Immature natural killer cell (primary cell): ENCODE results near the gene FBXO44. TPM values are rescaled to one million over a fixed set of nuclear protein-coding genes. Genes with fewer than 3 reads are reported as not detected.

Experiments
- DNase-seq, 3 donors: peaks; one replicate each; pipeline ENCODE4 v3.0.0; 2022; ENCODE audit warnings: mixed read lengths in 1 of 3
- H3K27ac Mint-ChIP-seq, 6 donors: one replicate each; pipeline ENCODE4 v1.8.0; 2020; ENCODE audit warnings: mixed read lengths in 6 of 6, mild to moderate bottlenecking in 5 of 6, inconsistent platforms in 4 of 6, moderate library complexity in 3 of 6
- H3K27me3 Mint-ChIP-seq, 3 donors: one replicate each; pipeline ENCODE4 v1.8.0; 2020 to 2021; ENCODE audit warnings: low read depth in 3 of 3, mild to moderate bottlenecking in 3 of 3, mixed read lengths in 3 of 3, moderate library complexity in 3 of 3, inconsistent platforms in 1 of 3
- H3K36me3 Mint-ChIP-seq, 3 donors: one replicate each; pipeline ENCODE4 v1.8.0; 2020; ENCODE audit warnings: mixed read lengths in 3 of 3, inconsistent platforms in 2 of 3, mild to moderate bottlenecking in 2 of 3
- H3K4me1 Mint-ChIP-seq, 2 donors: one replicate each; pipeline ENCODE4 v1.8.0; 2020; ENCODE audit warnings: inconsistent platforms in 2 of 2, mild to moderate bottlenecking in 2 of 2, mixed read lengths in 2 of 2, moderate library complexity in 1 of 2
- H3K4me3 Mint-ChIP-seq, 5 donors: one replicate each; pipeline ENCODE4 v1.8.0; 2020; ENCODE audit warnings: mild to moderate bottlenecking in 5 of 5, mixed read lengths in 5 of 5, inconsistent platforms in 3 of 5, moderate library complexity in 3 of 5
- H3K9me3 Mint-ChIP-seq, 6 donors: one replicate each; pipeline ENCODE4 v1.8.0; 2020; ENCODE audit warnings: mild to moderate bottlenecking in 6 of 6, mixed read lengths in 6 of 6, inconsistent platforms in 4 of 6, moderate library complexity in 3 of 6
- polyA plus RNA-seq, 3 donors: library from polyadenylated mRNA; unstranded; fragments of 300-500 nt; fragmentation: Illumina TruSeq; gene quantifications; one replicate each; pipeline ENCODE4 v1.2.3, GENCODE V29; 2021

Gene FBXO44
- polyA plus RNA-seq, 3 donors from 2014 or later, result 8.6 to 13.4 (median 12.5) TPM

DNA sequence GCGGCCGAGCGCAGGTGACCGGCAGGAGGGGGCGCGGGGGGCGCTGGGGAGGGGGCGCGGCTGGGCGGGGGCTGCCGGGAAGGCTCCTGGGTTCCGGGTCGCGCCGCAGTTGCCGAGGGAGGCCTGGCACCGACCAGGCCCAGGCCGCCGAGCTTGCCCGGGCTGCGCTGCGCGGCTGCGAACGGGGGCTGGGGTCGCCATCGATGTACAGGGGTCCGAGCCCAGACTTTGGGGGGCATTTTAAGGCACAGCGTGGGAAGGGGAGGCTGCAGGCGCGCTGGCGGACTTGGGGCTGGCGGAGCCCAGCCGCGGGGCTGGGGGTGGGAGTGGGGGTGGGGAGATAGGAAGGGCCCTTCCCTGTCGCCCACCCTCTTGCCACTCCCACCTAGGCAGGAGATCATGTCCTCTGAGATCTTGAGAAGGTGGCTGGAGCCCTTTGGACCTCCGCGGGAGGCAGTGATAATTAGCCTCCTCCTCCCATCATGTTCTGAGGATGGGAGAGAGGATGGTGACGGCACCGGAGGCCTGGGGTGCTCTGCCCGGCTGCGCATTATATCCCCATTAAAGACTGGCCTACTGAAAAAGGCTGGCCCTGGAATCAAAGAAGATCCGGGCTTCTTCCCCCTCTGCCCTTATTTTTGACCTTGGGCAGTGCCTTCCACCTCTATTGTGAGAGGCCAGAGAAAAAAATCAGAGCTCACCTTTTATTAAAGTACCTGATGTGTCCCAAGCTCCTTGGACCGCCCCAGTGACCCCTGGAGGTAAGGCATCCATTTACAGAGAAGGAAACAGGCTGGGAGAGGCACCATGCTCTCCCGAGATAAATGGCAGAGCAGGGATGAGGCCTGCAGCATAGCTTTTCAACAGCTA lies 497 bp downstream of the FBXO44 start:
- H3K27ac Mint-ChIP-seq, result peak overlapping the region in 1 of 6 donors; percentile 40
- no peaks in the 10 kb centered on the region for H3K9me3 Mint-ChIP-seq
- peaks cover 0 to 4% (median 0%) of the 10 kb centered on the region in 3 donors for H3K36me3 Mint-ChIP-seq

DNA sequence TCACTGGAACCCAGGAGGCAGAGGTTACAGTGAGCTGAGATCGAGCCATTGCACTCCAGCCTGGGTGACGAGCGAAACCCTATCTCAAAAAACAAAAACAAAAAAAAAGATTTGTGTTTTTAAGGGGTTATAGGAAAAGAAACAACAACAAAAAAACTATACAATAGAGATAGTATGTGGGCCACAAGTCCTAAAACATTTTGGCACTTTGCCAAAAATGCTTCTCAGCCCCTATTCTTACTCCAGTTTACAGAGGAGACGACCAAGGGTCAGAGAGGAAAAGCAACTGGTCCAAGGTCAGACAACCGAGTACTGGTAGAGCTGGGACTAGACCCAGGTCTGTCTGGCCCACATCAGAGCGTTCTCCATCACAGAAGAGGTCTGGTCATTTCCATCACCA lies 3.0 kb downstream of the FBXO44 start:
- no peaks in the 10 kb centered on the region for H3K9me3 Mint-ChIP-seq
- peaks cover 9 to 11% of the 10 kb centered on the region in 2 donors for H3K4me1 Mint-ChIP-seq
- H3K27ac Mint-ChIP-seq, result no peak overlapping the region
- DNase-seq, result no peak
- no peak overlapping the region for H3K4me3 Mint-ChIP-seq
- peaks cover 0 to 8% (median 5%) of the 10 kb centered on the region in 3 donors for H3K36me3 Mint-ChIP-seq
- H3K27me3 Mint-ChIP-seq, result peaks cover 0 to 6% (median 0%) of the 10 kb centered on the region in 3 donors

More for the DNA sequence above, 497 bp downstream of the FBXO44 start:
- Mint-ChIP-seq H3K27me3 (peaks cover 0 to 7% (median 4%) of the 10 kb centered on the region in 3 donors), H3K4me1 (peaks cover 24 to 27% of the 10 kb centered on the region in 2 donors), H3K4me3 (peak overlapping the region; percentile 78 to 79 (median 78))
- no peak for DNase-seq

DNA sequence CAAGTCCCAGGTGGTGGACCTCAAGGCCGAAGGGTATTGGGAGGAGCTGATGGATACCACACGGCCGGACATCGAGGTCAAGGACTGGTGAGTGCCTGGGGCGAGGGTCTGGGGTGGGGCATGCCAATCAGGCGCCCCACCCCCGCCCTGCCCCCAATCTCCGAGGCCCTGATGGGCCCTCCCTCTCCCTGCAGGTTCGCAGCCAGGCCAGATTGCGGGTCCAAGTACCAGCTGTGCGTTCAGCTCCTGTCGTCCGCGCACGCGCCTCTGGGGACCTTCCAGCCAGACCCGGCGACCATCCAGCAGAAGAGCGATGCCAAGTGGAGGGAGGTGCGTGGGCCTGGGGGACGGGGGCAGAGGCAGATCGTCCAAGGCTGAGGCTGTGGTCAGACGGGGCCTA lies 3.9 kb downstream of the FBXO44 start:
- no peak overlapping the region for H3K4me3 Mint-ChIP-seq
- DNase-seq, result no peak
- H3K36me3 Mint-ChIP-seq, result peaks cover 0 to 8% (median 5%) of the 10 kb centered on the region in 3 donors
- H3K9me3 Mint-ChIP-seq, result no peaks in the 10 kb centered on the region
- no peak overlapping the region for H3K27ac Mint-ChIP-seq
- H3K4me1 Mint-ChIP-seq, result peaks cover 9 to 14% of the 10 kb centered on the region in 2 donors
- H3K27me3 Mint-ChIP-seq, result peaks cover 0 to 5% (median 0%) of the 10 kb centered on the region in 3 donors

DNA sequence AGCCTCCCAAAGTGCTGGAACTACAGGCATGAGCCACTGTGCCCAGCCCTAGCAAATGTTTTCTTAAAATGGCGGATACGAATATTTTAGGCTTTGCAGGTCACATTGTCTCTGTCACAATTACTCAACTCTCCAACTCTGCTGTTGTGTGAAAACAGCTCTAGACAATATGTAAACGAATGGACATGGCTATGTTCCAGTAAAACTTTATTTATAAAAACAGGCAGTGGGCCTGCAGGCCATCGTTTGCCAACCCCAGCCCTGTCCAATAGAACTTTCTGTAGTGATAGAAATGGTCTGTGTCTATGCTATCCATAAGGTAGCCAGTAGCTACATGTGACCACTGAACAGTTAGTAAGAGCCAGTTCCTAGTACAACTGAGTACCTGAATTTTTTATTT lies 5.1 kb downstream of the FBXO44 start:
- Mint-ChIP-seq H3K9me3 (no peaks in the 10 kb centered on the region), H3K27me3 (peaks cover 0 to 8% (median 0%) of the 10 kb centered on the region in 3 donors), H3K4me3 (no peak overlapping the region), H3K36me3 (peaks cover 0 to 8% (median 5%) of the 10 kb centered on the region in 3 donors), H3K4me1 (peaks cover 9 to 17% of the 10 kb centered on the region in 2 donors), H3K27ac (no peak overlapping the region)
- no peak for DNase-seq

DNA sequence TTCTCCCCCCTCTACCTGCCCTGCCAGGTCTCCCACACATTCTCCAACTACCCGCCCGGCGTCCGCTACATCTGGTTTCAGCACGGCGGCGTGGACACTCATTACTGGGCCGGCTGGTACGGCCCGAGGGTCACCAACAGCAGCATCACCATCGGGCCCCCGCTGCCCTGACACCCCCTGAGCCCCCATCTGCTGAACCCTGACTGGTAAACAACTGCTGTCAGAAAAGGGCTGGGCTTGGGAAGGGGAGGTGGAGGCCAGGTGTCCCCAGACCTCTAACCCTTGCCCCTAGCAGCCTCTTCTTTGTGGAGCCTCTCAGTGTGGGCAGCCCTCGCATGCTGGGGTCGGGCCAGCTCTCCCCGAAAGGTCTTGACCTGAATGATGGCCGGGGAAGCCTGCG lies 6.4 kb downstream of the FBXO44 start:
- H3K27ac Mint-ChIP-seq, result no peak overlapping the region
- DNase-seq, result no peak
- no peak overlapping the region for H3K4me3 Mint-ChIP-seq
- H3K4me1 Mint-ChIP-seq, result peaks cover 0 to 16% of the 10 kb centered on the region in 2 donors
- peaks cover 0 to 8% (median 5%) of the 10 kb centered on the region in 3 donors for H3K36me3 Mint-ChIP-seq
- H3K27me3 Mint-ChIP-seq, result peaks cover 2 to 9% (median 5%) of the 10 kb centered on the region in 3 donors
- no peaks in the 10 kb centered on the region for H3K9me3 Mint-ChIP-seq

DNA sequence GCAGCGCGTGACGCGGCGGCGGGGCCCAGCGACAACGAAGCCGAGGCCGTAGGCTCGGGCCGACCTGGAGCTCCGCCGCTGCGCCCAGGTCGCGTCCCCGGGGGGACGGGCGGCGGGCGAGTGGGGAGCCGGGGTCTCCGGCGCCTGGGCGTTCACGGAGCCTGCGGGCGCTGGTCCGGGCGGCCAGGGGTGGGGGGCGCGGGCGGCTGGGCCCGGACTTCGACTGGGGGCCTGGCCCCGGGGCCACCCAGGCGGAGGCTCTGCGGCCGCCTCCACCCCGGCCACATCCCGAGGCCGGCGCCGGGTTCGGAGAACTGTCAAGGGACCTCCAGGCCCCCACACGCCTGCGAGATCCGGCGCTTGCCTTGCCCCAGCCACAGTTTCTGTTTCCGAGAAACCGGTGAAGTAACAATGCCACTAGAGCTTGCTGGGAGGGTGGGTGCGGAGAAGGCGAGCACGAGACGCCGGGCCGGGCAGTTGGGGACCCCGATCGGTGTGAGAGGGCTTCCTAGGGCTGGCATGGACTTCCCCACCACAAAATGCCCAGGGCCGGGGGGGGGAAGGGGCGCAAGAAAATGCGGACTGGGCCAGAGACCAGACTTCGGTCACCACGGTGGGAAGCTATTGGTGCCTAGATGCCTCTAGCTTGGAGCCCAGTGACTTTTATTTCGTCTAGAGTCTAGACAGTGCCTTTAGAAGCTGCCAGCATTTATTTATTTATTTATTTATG lies 9.8 kb downstream of the FBXO44 start:
- peak; percentile 75 to 77 (median 76) for DNase-seq
- Mint-ChIP-seq H3K4me3 (peak overlapping the region; percentile 86 to 92 (median 89)), H3K4me1 (peaks cover 0 to 32% of the 10 kb centered on the region in 2 donors), H3K9me3 (no peaks in the 10 kb centered on the region), H3K27me3 (peaks cover 2 to 9% (median 5%) of the 10 kb centered on the region in 3 donors), H3K27ac (peak overlapping the region; percentile 84 to 95 (median 90)), H3K36me3 (peaks cover 0 to 12% (median 5%) of the 10 kb centered on the region in 3 donors)

DNA sequence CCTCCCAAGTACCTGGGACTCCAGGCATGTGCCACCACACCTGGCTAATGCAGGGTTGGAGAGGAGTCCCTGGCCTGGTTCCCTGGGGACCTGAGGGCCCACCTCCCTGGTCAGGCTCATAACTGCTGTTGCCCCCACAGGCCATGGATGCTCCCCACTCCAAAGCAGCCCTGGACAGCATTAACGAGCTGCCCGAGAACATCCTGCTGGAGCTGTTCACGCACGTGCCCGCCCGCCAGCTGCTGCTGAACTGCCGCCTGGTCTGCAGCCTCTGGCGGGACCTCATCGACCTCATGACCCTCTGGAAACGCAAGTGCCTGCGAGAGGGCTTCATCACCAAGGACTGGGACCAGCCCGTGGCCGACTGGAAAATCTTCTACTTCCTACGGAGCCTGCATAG lies 13.8 kb downstream of the FBXO44 start:
- no peaks in the 10 kb centered on the region for H3K9me3 Mint-ChIP-seq
- peaks cover 0 to 26% of the 10 kb centered on the region in 2 donors for H3K4me1 Mint-ChIP-seq
- H3K36me3 Mint-ChIP-seq, result peaks cover 0 to 6% (median 0%) of the 10 kb centered on the region in 3 donors
- H3K27ac Mint-ChIP-seq, result peak overlapping the region in 1 of 6 donors; percentile 9
- H3K27me3 Mint-ChIP-seq, result peaks cover 4 to 7% (median 5%) of the 10 kb centered on the region in 3 donors
- H3K4me3 Mint-ChIP-seq, result no peak overlapping the region
- no peak for DNase-seq

DNA sequence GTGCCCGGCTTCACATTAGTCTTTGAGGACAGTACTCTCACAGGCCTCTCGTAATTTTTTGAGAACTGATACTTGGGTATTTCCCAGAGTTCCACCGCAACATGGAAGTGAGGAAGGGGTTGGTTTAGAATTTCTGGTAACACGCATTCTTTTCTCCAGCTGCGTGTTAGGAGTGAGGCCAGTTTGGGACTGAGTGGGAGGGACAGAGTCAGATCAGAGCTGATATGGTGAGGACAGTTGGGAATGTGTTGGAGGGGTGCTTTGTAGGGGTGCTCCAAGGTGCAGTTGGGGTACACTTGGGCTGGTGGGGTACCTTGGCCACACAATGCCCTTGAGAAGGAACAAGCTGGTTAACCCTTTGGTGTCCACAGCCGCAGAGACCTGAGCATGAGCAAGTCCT lies 16.1 kb downstream of the FBXO44 start:
- Mint-ChIP-seq H3K27me3 (peaks cover 0 to 3% (median 2%) of the 10 kb centered on the region in 3 donors), H3K4me3 (no peak overlapping the region), H3K4me1 (peaks cover 0 to 20% of the 10 kb centered on the region in 2 donors), H3K9me3 (no peaks in the 10 kb centered on the region), H3K27ac (peak overlapping the region in 3 of 6 donors; percentile 7 to 77 (median 57)), H3K36me3 (peaks cover 0 to 7% (median 0%) of the 10 kb centered on the region in 3 donors)
- DNase-seq, result no peak

DNA sequence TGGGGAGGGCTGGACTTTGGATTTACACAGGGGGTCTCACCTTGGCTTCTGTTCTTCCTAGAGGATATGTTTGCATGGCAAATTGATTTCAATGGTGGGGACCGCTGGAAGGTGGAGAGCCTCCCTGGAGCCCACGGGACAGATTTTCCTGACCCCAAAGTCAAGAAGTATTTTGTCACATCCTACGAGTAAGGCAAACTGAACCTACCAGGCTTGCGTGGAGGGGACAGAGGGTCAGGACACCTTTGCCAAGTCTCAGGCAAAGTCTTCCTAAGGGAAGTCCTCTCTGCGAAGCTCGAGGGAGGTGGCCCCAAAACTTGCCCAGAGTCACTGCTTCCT lies 16.5 kb downstream of the FBXO44 start:
- no peak for DNase-seq
- Mint-ChIP-seq H3K9me3 (no peaks in the 10 kb centered on the region), H3K4me3 (no peak overlapping the region), H3K4me1 (peaks cover 0 to 15% of the 10 kb centered on the region in 2 donors), H3K27me3 (peaks cover 0 to 3% (median 0%) of the 10 kb centered on the region in 3 donors), H3K27ac (no peak overlapping the region), H3K36me3 (peaks cover 0 to 7% (median 0%) of the 10 kb centered on the region in 3 donors)

DNA sequence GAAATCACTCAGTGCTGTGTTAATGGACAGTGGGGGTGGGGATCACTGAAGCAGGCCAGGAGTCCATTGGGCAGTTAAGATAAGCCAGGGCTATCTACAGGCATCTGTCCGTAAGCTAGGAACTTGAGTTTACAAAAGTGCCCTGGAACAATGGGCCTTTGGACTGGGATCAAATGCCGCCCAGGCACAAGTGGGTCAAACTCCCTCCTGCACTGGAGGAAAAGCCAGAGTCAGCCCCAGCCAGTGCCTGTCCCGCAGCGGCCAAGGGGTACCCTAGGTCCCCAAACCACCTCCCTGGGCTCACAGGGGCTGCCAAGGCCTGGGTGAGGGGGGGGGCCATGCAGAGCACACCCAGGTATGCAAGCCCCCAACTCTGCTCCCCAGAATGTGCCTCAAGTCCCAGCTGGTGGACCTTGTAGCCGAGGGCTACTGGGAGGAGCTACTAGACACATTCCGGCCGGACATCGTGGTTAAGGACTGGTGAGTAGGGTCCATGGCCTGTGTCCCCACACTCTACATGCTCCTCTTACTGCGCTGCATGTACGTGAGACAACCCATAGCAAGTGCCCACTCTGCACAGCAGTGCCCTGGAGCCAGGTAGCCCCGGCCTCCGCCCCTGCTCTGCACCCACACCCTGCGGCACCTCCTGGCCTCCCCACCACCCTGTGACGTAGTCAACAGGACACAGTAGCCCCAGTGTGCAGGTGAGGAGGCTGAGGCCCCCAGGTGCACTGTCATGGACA lies 17.0 kb downstream of the FBXO44 start:
- H3K27ac Mint-ChIP-seq, result no peak overlapping the region

DNA sequence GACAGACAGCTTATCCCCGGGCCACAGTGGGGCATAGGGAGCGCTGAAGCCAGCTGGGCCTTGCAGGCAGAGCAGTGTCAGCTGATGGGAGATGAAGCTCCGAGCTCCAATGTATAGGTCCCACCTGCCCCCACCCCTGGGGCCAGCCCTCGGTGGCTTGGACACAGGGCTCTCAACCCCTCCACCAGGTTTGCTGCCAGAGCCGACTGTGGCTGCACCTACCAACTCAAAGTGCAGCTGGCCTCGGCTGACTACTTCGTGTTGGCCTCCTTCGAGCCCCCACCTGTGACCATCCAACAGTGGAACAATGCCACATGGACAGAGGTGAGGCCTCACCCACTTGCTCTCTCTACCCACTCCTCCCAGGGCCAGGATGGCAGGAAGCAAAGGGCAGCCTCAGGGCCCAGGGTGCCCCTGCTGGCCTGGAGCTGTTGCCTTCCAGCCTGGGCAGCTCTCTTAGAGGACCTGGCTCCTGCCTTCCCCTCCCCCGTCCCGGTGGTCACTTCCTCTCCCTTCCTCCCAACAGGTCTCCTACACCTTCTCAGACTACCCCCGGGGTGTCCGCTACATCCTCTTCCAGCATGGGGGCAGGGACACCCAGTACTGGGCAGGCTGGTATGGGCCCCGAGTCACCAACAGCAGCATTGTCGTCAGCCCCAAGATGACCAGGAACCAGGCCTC lies 18.6 kb downstream of the FBXO44 start:
- H3K27me3 Mint-ChIP-seq, result peaks cover 0 to 3% (median 0%) of the 10 kb centered on the region in 3 donors
- H3K4me1 Mint-ChIP-seq, result peaks cover under 1 to 3% of the 10 kb centered on the region in 2 donors
- no peak overlapping the region for H3K27ac Mint-ChIP-seq
- no peaks in the 10 kb centered on the region for H3K9me3 Mint-ChIP-seq
- DNase-seq, result no peak
- H3K4me3 Mint-ChIP-seq, result no peak overlapping the region
- peaks cover 0 to 7% (median 0%) of the 10 kb centered on the region in 3 donors for H3K36me3 Mint-ChIP-seq

More for the DNA sequence above, 17.0 kb downstream of the FBXO44 start:
- H3K27me3 Mint-ChIP-seq, result peaks cover 0 to 3% (median 0%) of the 10 kb centered on the region in 3 donors
- H3K9me3 Mint-ChIP-seq, result no peaks in the 10 kb centered on the region
- DNase-seq, result no peak
- H3K4me3 Mint-ChIP-seq, result no peak overlapping the region
- H3K36me3 Mint-ChIP-seq, result peaks cover 0 to 7% (median 0%) of the 10 kb centered on the region in 3 donors
- peaks cover 0 to 10% of the 10 kb centered on the region in 2 donors for H3K4me1 Mint-ChIP-seq

DNA sequence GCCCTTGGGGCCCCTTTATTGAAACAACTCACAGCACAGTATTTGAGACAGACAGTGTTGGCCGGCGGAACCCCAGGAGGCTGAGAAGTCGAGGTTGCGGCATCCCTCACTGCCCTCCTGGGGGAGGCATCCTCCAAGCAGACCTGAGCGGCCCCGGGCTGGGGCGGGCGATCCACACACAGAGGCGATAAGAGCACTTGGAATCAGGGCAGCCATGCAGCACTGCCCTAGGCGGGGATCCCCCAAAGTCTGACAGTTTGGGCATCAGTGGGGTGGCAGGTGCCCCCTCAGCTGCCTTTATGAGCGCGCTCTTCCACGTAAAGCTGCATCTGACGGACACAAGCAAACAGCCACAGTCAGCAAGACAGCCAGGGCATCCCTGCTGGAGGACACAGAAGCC lies 19.8 kb downstream of the FBXO44 start:
- no peak for DNase-seq
- no peak overlapping the region for H3K27ac Mint-ChIP-seq

DNA sequence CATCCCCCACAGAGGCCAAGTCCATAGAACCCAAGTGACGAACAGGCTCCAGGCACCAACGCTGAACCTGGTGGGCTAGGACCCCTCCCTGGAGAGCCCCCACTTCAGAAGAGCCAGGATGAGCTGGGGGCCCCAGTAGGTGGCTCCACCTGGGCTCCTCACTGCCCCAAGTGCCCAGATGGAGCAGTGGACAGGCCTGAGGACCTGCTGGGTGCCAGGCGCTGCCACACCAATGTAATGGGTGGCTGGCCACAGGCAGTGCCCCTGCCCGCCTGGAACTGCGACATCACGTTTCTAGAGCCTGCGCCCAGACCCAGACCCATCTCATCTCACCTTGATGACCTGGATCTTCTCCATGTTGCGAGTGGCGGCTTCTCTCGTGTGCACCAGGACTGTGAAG lies 20.6 kb downstream of the FBXO44 start:
- peaks cover 0 to 5% (median 2%) of the 10 kb centered on the region in 3 donors for H3K27me3 Mint-ChIP-seq
- no peak overlapping the region for H3K4me3 Mint-ChIP-seq
- no peak for DNase-seq
- peaks cover 6 to 11% of the 10 kb centered on the region in 2 donors for H3K4me1 Mint-ChIP-seq
- peaks cover 0 to 4% (median 0%) of the 10 kb centered on the region in 3 donors for H3K36me3 Mint-ChIP-seq
- no peaks in the 10 kb centered on the region for H3K9me3 Mint-ChIP-seq
- H3K27ac Mint-ChIP-seq, result no peak overlapping the region

More for the DNA sequence above, 19.8 kb downstream of the FBXO44 start:
- Mint-ChIP-seq H3K9me3 (no peaks in the 10 kb centered on the region), H3K4me1 (peaks cover 6 to 8% of the 10 kb centered on the region in 2 donors), H3K4me3 (no peak overlapping the region), H3K27me3 (peaks cover 0 to 5% (median 2%) of the 10 kb centered on the region in 3 donors), H3K36me3 (peaks cover 0 to 4% (median 0%) of the 10 kb centered on the region in 3 donors)
